ENCODE results near the gene PTPRM.

GRCh38 chr18:8299054-8299980, 732.2 kb downstream of the PTPRM start:
- TF ChIP-seq POLR2A (IDR thresholded peaks at IDR 0.05; ENCODE audit: extremely low read depth, insufficient read length), result no peak
- TF ChIP-seq CTCF (IDR thresholded peaks at IDR 0.05; ENCODE audit: low read depth, low read length), result no peak
- TF ChIP-seq MAX (IDR thresholded peaks at IDR 0.05; ENCODE audit: low read depth, low read length), result no peak
- no peak for TF ChIP-seq MYC (IDR thresholded peaks at IDR 0.05; ENCODE audit: low read depth, low read length)
